K562 (cell line): ENCODE data around the gene FSCN2.

ENCODE experiments used
- CEBPB ChIP-seq: fragments of 450-650 bp; IDR thresholded peaks from 2 replicates; pipeline ENCODE4 v1.6.1; 2016; ENCODE audit warnings: missing genetic modification characterization, missing compliant biosample characterization
- FIP1L1 ChIP-seq: fragments of 200-400 bp; formaldehyde crosslinking; IDR thresholded peaks from 2 replicates; pipeline ENCODE4 v1.6.1; 2018; ENCODE audit warnings: mild to moderate bottlenecking, low read depth, low read length; ENCODE audit not compliant: poor library complexity, severe bottlenecking
- KAT7 ChIP-seq: sonication (generic); formaldehyde crosslinking; IDR thresholded peaks from 2 replicates; pipeline ENCODE4 v1.8.0; 2022; ENCODE audit warnings: missing genetic modification reagents, mild to moderate bottlenecking, borderline replicate concordance
- TF ChIP-seq, protein P1 (sequence below), 3 experiments: IDR thresholded peaks in 2 of 3; conservative IDR thresholded peaks in 1 of 3; 2 replicates each; pipeline ENCODE4 v1.5.1; 2011 to 2012; ENCODE audit warnings: low read length in 3 of 3, mild to moderate bottlenecking in 3 of 3, control low read depth in 2 of 3, improper control_type of control experiment in 1 of 3, inconsistent platforms in 1 of 3, low read depth in 1 of 3, mixed read lengths in 1 of 3, moderate library complexity in 1 of 3; ENCODE audit not compliant: insufficient read depth in 2 of 3

DNA sequence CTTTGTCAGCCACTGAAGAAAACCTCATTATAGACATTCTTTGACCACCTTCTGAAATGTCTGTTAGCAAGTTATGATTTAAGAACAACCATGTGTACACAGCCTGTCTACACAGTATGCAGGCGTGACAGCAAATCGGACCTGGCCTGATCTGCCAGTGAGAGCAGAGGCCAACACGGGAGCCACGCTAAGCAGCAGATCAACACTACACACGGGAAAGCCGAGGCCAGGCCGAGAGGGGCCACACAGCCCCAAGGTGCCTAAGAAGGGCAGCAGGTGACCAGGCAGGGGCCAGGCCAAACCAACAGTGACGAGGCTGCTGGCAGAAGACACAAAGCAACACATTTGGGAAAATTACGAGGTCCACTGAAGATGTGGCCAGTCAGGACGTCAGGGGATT is 40.2 kb downstream of the FSCN2 start:
- TF ChIP-seq KAT7 (CRISPR knock-in tag) (no peak), CEBPB (tag) (no peak), FIP1L1 (no peak)
- TF ChIP-seq, protein P1, sequence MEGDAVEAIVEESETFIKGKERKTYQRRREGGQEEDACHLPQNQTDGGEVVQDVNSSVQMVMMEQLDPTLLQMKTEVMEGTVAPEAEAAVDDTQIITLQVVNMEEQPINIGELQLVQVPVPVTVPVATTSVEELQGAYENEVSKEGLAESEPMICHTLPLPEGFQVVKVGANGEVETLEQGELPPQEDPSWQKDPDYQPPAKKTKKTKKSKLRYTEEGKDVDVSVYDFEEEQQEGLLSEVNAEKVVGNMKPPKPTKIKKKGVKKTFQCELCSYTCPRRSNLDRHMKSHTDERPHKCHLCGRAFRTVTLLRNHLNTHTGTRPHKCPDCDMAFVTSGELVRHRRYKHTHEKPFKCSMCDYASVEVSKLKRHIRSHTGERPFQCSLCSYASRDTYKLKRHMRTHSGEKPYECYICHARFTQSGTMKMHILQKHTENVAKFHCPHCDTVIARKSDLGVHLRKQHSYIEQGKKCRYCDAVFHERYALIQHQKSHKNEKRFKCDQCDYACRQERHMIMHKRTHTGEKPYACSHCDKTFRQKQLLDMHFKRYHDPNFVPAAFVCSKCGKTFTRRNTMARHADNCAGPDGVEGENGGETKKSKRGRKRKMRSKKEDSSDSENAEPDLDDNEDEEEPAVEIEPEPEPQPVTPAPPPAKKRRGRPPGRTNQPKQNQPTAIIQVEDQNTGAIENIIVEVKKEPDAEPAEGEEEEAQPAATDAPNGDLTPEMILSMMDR (IDR thresholded peaks at IDR 0.05 in 2 of 3, conservative IDR thresholded peaks at IDR 0.05 in 1 of 3; ENCODE audit: insufficient read depth in 2 of 3, low read depth in 1 of 3, low read length in 3 of 3), result no peak
